HL-60 (cell line): ENCODE measurements around the gene KIF14.

ENCODE experiments used
- POLR2AphosphoS5 ChIP-seq: IDR thresholded peaks from 2 replicates; pipeline ENCODE4 v1.6.1; 2012; ENCODE audit warnings: low read depth
- SPI1 ChIP-seq: IDR thresholded peaks from 2 replicates; pipeline ENCODE4 v1.6.1; 2012; ENCODE audit warnings: low read depth, mild to moderate bottlenecking, borderline replicate concordance
- TF ChIP-seq, protein P1 (sequence below): IDR thresholded peaks from one replicate; pipeline ENCODE4 v1.5.1; 2011; ENCODE audit warnings: low read length, control low read depth, inconsistent platforms; ENCODE audit not compliant: insufficient read depth
- TF ChIP-seq, protein P2 (sequence below): IDR thresholded peaks from 2 replicates; pipeline ENCODE4 v1.6.1; 2012; ENCODE audit warnings: low read depth; ENCODE audit not compliant: insufficient replicate concordance

DNA sequence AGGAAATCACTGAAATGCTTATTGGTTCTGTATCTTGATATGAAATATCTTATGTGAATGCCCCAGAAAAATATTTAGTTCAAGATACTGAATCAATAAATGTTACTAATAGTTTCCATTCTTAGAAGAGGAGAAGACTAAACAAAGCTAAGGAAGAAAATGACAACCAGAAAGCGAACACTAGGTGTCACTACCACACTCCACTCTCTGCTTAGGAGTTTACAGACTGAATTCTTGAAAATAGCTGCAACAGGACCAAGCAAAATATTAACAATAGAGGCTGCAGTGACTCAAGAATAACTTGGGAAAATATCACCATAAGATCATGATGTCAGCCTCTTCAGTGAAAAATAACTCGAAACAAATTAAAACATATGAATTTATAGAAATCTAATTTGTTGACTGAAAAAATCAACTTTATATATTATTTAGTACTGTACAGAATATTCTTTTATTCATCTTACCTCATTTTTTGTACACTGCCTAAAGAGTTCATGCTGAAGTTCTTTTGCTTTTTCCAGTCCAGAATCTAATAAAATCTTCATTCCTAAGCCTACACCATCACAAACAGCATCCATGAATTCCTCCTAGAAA lies 61.6 kb downstream of the KIF14 start:
- TF ChIP-seq, protein P1, sequence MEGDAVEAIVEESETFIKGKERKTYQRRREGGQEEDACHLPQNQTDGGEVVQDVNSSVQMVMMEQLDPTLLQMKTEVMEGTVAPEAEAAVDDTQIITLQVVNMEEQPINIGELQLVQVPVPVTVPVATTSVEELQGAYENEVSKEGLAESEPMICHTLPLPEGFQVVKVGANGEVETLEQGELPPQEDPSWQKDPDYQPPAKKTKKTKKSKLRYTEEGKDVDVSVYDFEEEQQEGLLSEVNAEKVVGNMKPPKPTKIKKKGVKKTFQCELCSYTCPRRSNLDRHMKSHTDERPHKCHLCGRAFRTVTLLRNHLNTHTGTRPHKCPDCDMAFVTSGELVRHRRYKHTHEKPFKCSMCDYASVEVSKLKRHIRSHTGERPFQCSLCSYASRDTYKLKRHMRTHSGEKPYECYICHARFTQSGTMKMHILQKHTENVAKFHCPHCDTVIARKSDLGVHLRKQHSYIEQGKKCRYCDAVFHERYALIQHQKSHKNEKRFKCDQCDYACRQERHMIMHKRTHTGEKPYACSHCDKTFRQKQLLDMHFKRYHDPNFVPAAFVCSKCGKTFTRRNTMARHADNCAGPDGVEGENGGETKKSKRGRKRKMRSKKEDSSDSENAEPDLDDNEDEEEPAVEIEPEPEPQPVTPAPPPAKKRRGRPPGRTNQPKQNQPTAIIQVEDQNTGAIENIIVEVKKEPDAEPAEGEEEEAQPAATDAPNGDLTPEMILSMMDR, result peak; percentile 20
- TF ChIP-seq, protein P2, sequence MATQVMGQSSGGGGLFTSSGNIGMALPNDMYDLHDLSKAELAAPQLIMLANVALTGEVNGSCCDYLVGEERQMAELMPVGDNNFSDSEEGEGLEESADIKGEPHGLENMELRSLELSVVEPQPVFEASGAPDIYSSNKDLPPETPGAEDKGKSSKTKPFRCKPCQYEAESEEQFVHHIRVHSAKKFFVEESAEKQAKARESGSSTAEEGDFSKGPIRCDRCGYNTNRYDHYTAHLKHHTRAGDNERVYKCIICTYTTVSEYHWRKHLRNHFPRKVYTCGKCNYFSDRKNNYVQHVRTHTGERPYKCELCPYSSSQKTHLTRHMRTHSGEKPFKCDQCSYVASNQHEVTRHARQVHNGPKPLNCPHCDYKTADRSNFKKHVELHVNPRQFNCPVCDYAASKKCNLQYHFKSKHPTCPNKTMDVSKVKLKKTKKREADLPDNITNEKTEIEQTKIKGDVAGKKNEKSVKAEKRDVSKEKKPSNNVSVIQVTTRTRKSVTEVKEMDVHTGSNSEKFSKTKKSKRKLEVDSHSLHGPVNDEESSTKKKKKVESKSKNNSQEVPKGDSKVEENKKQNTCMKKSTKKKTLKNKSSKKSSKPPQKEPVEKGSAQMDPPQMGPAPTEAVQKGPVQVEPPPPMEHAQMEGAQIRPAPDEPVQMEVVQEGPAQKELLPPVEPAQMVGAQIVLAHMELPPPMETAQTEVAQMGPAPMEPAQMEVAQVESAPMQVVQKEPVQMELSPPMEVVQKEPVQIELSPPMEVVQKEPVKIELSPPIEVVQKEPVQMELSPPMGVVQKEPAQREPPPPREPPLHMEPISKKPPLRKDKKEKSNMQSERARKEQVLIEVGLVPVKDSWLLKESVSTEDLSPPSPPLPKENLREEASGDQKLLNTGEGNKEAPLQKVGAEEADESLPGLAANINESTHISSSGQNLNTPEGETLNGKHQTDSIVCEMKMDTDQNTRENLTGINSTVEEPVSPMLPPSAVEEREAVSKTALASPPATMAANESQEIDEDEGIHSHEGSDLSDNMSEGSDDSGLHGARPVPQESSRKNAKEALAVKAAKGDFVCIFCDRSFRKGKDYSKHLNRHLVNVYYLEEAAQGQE, result no peak
- TF ChIP-seq POLR2AphosphoS5, result no peak
- no peak for TF ChIP-seq SPI1
